ENCODE data around the gene NAALADL2. TPM values are rescaled to one million over a fixed set of nuclear protein-coding genes. Genes with fewer than 3 reads are reported as not detected.

NAALADL2 gene
- total and polyA plus RNA-seq, 2 of the 8 experiments (the other 6 are each of a cell fraction or from before 2014, with no cell fraction given), result 0.12 to 0.22 TPM

DNA sequence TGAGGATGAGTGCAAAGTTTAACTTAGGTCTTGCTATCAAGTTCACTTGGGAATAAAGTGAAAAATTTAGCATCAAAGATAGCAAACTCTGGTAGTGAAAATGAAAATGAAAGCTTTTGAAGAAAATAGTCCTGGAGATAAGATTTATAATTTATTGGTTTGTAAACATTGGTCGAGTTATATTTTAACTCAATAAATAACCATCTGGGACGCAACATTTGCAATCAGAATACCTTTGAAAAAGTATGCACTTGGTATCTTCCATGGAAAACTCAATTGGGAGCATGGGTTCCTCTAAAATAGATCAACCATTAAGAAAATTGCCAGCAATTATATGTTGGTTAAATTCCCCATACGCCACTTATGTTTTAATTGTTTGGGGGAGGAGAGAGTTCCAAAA lies 209.5 kb downstream of the NAALADL2 start:
- no peaks in the 10 kb centered on the region for H3K79me1 ChIP-seq (ENCODE audit: low read depth, low read length)

More for the DNA sequence above, 209.5 kb downstream of the NAALADL2 start:
- no peak overlapping the region for H3K27ac ChIP-seq (ENCODE audit: low read depth, low read length)
- ChIA-PET POLR2A (ENCODE audit: partially characterized antibody) (no interaction called here), CTCF (ENCODE audit: partially characterized antibody) (interaction anchor here (1.5 kb wide), 1 partner anchor 52 kb away, joined by 3 read pairs; no protein-coding TSS in a partner anchor)
- no peaks in the 10 kb centered on the region for H3K36me3 ChIP-seq (ENCODE audit: control insufficient read depth in 2 of 4, insufficient read depth in 4 of 4, low read length in 3 of 4)
- H3K23ac ChIP-seq (ENCODE audit: insufficient read length), result no peak overlapping the region
- TF ChIP-seq, protein P1, sequence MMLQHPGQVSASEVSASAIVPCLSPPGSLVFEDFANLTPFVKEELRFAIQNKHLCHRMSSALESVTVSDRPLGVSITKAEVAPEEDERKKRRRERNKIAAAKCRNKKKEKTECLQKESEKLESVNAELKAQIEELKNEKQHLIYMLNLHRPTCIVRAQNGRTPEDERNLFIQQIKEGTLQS (IDR thresholded peaks at IDR 0.05; ENCODE audit: insufficient read depth, low read depth, low read length), result no peak
- TF ChIP-seq SAP30 (IDR thresholded peaks at IDR 0.05; ENCODE audit: insufficient read depth, insufficient replicate concordance, low read length) (no peak), SRF (IDR thresholded peaks at IDR 0.05; ENCODE audit: low read depth, low read length) (no peak), POLR2AphosphoS5 (IDR thresholded peaks at IDR 0.05; ENCODE audit: low read depth, low read length) (no peak), HDAC2 (IDR thresholded peaks at IDR 0.05; ENCODE audit: borderline replicate concordance in 1 of 2, low read depth in 2 of 2, low read length in 2 of 2) (no peak), RNF2 (IDR thresholded peaks at IDR 0.05; ENCODE audit: borderline replicate concordance, low read depth, low read length, missing control alignments, poor library complexity, severe bottlenecking) (no peak), MAFK (IDR thresholded peaks at IDR 0.05; ENCODE audit: low read depth, low read length) (no peak), CBX5 (IDR thresholded peaks at IDR 0.05; ENCODE audit: low read depth, low read length) (no peak)
- TF ChIP-seq, protein P2, sequence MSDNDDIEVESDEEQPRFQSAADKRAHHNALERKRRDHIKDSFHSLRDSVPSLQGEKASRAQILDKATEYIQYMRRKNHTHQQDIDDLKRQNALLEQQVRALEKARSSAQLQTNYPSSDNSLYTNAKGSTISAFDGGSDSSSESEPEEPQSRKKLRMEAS (IDR thresholded peaks at IDR 0.05), result no peak
- H3K18ac ChIP-seq (ENCODE audit: extremely low read depth, low read length), result no peak overlapping the region
- H3K79me2 ChIP-seq (ENCODE audit: control insufficient read depth in 1 of 2, insufficient read depth in 2 of 2, low read length in 2 of 2), result no peaks in the 10 kb centered on the region
- H3K4me3 ChIP-seq (ENCODE audit: extremely low read depth in 1 of 4, insufficient read depth in 2 of 4, low read depth in 3 of 4, low read length in 4 of 4), result no peak overlapping the region
- no peak overlapping the region for H2BK120ac ChIP-seq (replicated peaks; ENCODE audit: low read depth, low read length)
- no peak for FAIRE-seq
- no peak overlapping the region for H3K14ac ChIP-seq (ENCODE audit: insufficient read length)
- H3K9ac ChIP-seq (replicated peaks in 1 of 4; ENCODE audit: extremely low read depth in 1 of 4, low read depth in 3 of 4, low read length in 3 of 4), result no peak overlapping the region
- H3K4me1 ChIP-seq (replicated peaks in 1 of 4; ENCODE audit: control insufficient read depth in 3 of 4, insufficient read depth in 4 of 4, low read length in 3 of 4), result no peaks in the 10 kb centered on the region
- no peak overlapping the region for H2BK5ac ChIP-seq (ENCODE audit: low read depth, low read length)
- no peaks in the 10 kb centered on the region for H4K20me1 ChIP-seq (replicated peaks in 1 of 2; ENCODE audit: control insufficient read depth in 1 of 2, insufficient read depth in 2 of 2, low read length in 2 of 2)
- H3K4ac ChIP-seq (replicated peaks; ENCODE audit: insufficient read length, low read depth, low read length), result no peak overlapping the region
- no peak overlapping the region for H2AFZ ChIP-seq (ENCODE audit: low read length)
- H2AK5ac ChIP-seq (ENCODE audit: low read depth, low read length), result no peak overlapping the region
- H3K27me3 ChIP-seq (replicated peaks in 1 of 4; ENCODE audit: control insufficient read depth in 3 of 4, extremely low read depth in 1 of 4, insufficient read depth in 3 of 4, low read length in 3 of 4), result no peaks in the 10 kb centered on the region
- H4K8ac ChIP-seq (ENCODE audit: extremely low read depth, insufficient read depth, low read length), result no peak overlapping the region
- no peak overlapping the region for H4K91ac ChIP-seq (replicated peaks; ENCODE audit: insufficient read length, low read length)
- no peak overlapping the region for H3K4me2 ChIP-seq (ENCODE audit: insufficient read depth in 1 of 2, low read depth in 2 of 2, low read length in 2 of 2)
- H4K5ac ChIP-seq (ENCODE audit: insufficient read length, low read depth, low read length), result no peak overlapping the region
- no peak for DNase-seq (ENCODE audit: low read depth in 1 of 2, low spot score in 2 of 2)
- no peak overlapping the region for H2BK15ac ChIP-seq (ENCODE audit: low read length)
- 88% methylated on average over 3 of the region's 3 CpGs; no CpG with 5 or more reads in 1 of the 2 experiments for WGBS, 2 experiments (ENCODE audit: extremely low coverage in 1 of 2, insufficient coverage in 1 of 2, insufficient read length in 1 of 2, insufficient replicate concordance in 2 of 2, low coverage in 1 of 2, low lambda C conversion rate in 2 of 2, missing lambda C conversion rate in 1 of 2)
- no peak overlapping the region for H3K56ac ChIP-seq (replicated peaks; ENCODE audit: insufficient read length, low read depth, low read length)
- H3K23me2 ChIP-seq (ENCODE audit: low read depth, low read length), result no peaks in the 10 kb centered on the region
- no peak overlapping the region for H2BK20ac ChIP-seq (ENCODE audit: low read length)
- H2BK12ac ChIP-seq (ENCODE audit: low read depth, low read length), result no peak overlapping the region
- no peaks in the 10 kb centered on the region for H3K9me3 ChIP-seq (ENCODE audit: insufficient read depth in 2 of 2, low read depth in 1 of 2, low read length in 1 of 2)
